HL-60/S4 treated with phorbol 12-myristate 13-acetate at 8.2 ng/mL for 4 days and 3 days (cell line): ENCODE measurements around the gene DYNAP.

Experiments
- in situ Hi-C: fragments of 300-500 bp; cut with MboI; formaldehyde crosslinking; loops from 2 replicates; pipeline ENCODE4 v1.15.0; 2022; ENCODE audit warnings: low sequenced_read_pairs

Gene DYNAP, protein sequence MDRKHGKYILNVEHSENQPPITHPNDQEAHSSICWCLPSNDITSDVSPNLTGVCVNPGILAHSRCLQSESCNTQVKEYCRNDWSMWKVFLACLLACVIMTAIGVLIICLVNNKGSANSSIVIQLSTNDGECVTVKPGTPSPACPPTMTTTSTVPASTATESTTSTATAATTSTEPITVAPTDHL

GRCh38 chr18:54590945-54591344, at the start of gene DYNAP:
DYNAP (plus strand) TSS chr18:54591245; CDS start chr18:54591283, 38 bp downstream.
- in situ Hi-C loops, result no loop called here

DNA sequence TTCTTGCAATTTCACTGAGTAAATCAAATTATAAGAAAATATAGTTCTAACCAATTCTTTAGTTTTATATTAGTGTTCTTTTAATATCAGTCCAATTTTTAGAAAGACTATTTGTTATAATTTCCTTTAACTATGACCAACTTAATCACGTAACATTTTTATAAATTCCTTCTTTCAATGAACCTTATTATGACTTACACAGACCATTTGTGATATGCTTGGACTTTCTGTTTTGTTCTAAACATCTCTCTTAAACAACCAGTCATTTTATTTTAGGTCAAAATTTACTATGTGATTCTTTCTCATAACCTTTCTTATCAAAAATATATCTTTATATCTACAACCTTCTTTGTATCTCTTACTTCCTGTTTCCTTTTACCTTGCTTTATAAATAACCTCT, 39.5 kb upstream of the DYNAP start:
- in situ Hi-C loops, result no loop called here

DNA sequence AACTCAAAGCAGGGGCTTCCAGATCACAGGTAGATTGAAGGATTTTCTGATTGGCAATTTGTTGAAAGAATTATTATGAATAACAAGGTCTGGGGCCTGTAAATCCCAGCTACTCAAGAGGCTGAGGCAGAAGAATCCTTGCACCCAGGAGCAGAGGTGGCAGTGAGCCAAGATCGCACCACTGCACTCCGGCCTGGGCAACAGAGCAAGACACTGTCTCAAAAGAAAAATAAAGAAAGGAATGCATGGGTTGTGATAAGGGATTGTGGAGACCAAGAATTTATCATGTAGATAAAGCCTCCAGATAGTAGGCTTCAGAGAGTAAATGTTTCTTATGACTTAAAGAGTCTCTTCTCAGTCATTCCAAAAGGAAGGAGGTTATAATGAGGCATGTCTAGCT, 35.8 kb upstream of the DYNAP start:
- in situ Hi-C loops, result no loop called here

GRCh38 chr18:54555996-54556395, 35.0 kb upstream of the DYNAP start:
- in situ Hi-C loops, result no loop called here

DNA sequence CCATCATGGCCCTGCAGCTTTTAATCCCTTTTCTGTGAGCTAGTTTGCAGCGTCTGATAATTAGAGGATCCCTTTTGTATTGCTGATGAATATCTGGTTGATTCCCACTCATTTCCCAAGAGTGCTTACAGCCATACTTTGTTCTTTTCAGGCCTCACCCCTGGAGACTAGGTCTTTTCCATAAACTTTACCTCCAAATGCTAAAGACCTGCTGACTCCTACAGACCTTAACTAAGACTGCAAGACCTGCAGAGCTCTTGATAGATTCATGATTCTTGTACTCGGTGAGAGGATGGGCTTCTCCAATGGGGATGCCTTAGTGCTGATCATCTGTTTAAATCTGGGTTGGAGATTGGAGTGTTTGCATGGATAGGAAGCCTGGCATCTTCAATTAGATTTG, 33.1 kb upstream of the DYNAP start:
- in situ Hi-C loops, result no loop called here

DNA sequence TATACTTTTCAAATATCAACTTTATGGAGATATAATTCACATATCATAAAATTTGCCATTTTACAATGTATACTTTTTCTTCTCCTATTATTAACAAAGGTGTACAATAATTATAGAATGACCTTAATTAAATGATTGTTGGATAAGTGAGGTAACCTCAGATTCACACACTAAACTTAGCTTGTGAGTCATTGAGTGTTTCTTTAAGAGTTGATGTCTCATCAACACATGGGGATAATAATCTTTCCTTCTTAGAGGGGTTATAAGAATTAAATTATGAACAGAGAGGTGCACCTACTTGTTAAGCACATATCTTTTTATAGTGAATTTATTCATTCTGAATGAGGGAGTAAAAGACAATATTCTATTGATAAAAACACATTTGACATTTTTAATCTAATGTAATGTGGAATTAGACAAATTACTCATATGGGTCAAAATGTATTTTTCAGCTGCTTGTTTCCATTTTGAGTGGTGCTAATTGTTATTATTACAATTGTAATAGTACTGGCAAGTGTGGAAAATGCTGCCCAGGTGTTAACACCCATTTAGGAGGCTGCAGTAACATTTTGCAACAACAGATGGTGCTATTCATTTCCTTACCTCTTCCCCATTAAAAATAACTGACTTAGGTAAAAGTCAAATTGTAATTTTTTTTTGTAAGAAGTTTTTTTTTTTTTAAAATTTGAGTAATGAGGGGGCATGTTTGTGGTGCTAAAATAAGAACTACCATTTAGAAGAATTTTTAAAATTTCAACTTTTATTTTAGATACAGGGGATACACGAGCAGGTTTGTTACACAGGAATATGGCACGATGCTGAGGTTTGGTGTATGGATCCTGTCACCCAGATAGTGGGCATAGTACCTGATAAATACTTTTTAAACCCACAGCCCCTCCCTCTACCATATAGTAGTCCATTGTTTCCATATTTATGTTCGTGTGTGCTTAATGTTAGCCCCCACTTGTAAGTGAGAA, 32.1 kb upstream of the DYNAP start:
- in situ Hi-C loops, result no loop called here

- in situ Hi-C loops, result no loop called here
Observed at GRCh38 chr18:54561706-54562267, 29.3 kb upstream of the DYNAP start.

DNA sequence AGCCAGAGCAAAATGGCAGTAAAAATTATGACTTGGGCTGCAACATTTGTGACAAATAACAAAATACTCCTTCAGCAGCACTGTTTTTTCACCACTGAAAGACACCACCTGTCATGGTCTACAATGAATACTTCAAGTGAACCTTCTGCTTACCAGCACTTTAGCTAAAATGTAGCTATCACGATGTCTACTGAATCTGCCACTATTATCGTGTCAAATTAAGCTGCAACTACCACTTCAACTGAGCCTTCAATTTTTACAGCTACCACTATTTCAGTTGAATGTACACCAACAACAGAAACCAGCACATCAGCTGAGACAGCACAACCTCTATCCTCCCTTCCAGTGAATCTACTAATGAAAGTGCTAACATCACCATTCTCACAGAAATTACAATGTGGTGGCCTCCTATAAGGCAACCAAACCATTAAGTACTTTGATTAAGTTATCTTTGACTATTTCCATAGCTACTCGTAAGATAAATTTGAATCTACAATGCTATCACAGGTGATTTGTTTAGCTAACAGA, 10.8 kb upstream of the DYNAP start:
- in situ Hi-C loops, result no loop called here

DNA sequence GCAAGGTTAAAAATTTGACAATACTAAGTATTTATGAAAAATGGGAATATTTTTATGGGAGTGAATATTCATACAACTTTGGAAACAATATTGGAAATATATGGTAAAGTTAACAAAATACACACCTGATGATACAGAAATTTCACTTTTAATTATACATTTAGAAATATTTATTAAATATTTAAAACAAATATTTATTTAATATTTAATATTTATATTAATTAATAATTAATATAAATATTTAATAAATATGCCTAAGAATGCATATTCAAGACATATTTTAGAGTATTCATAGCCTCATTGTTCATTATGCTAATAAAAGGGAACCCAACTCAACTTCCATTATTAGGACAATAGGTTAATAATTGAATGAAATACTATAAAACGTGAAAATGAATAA, 7.0 kb upstream of the DYNAP start:
- in situ Hi-C loops, result no loop called here

- in situ Hi-C loops, result no loop called here
Observed at GRCh38 chr18:54585743-54586142, 5.3 kb upstream of the DYNAP start.

- in situ Hi-C loops, result no loop called here
Observed at GRCh38 chr18:54604211-54604610, 13.2 kb downstream of the DYNAP start.

DNA sequence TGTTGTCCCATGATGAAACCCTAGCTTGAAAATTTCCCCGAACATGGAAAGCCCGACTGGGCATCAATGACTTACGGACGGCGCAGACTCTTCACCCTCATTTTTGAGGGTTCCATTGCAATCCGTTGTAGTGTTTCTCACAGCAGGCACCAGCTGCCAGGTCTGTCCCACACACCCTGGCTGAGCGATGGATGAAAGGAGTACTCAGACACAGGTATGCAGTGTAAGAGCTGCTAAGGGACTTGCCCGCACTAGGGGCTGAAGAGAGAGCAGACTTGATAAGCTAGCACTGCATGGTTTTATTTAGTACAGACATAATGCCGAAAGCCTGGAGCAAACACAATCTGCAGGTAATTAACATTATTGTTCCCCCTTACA, 15.8 kb downstream of the DYNAP start:
- in situ Hi-C loops, result no loop called here

- in situ Hi-C loops, result no loop called here
Observed at GRCh38 chr18:54607213-54608027, 16.4 kb downstream of the DYNAP start.

GRCh38 chr18:54608028-54608642, 17.1 kb downstream of the DYNAP start:
- in situ Hi-C loops, result no loop called here

- in situ Hi-C loops, result no loop called here
Observed at GRCh38 chr18:54611816-54612215, 20.8 kb downstream of the DYNAP start.

- in situ Hi-C loops, result no loop called here
Observed at GRCh38 chr18:54612237-54612636, 21.2 kb downstream of the DYNAP start.

DNA sequence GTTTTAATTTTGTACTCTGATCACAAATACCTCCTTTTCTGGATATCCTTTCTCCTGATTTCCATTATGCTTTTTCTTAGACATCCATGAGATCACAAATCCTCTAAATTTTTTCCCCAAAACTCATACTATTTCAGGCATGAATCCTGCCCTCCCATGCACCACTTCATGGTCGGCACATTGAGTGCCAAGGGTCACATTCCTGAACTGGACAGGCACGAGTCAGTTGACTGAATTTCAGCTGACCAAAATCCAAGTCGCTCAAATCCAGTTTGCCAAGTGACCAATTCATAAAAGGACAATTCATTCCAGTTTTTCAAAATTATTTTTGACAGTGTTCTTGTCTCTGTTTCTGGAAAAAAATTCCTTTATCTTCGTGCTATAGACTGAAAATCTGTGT, 22.1 kb downstream of the DYNAP start:
- in situ Hi-C loops, result no loop called here

- in situ Hi-C loops, result no loop called here
Observed at GRCh38 chr18:54616220-54616848, 25.3 kb downstream of the DYNAP start.

DNA sequence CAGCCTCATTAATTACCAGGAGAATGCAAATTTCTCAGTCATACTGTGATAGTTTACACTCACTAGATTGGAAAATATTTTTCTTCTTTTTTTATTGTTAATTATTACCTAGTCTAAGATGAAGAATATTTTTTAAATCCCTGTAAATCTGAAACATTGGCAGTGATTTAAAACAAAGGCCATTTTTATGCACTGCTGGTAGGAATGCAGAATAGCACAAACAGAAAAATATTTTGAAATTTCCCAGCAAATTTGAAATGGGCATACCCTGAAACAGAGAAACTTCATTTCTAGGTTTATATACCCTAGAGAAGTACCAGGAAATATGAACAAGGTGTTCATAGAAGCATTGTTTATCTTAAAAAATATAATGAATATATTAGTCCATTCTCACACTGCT, 31.0 kb downstream of the DYNAP start:
- in situ Hi-C loops, result no loop called here

- in situ Hi-C loops, result no loop called here
Observed at GRCh38 chr18:54626779-54627178, 35.7 kb downstream of the DYNAP start.
